ENCODE measurements around the gene CCL27.

Gene CCL27

DNA sequence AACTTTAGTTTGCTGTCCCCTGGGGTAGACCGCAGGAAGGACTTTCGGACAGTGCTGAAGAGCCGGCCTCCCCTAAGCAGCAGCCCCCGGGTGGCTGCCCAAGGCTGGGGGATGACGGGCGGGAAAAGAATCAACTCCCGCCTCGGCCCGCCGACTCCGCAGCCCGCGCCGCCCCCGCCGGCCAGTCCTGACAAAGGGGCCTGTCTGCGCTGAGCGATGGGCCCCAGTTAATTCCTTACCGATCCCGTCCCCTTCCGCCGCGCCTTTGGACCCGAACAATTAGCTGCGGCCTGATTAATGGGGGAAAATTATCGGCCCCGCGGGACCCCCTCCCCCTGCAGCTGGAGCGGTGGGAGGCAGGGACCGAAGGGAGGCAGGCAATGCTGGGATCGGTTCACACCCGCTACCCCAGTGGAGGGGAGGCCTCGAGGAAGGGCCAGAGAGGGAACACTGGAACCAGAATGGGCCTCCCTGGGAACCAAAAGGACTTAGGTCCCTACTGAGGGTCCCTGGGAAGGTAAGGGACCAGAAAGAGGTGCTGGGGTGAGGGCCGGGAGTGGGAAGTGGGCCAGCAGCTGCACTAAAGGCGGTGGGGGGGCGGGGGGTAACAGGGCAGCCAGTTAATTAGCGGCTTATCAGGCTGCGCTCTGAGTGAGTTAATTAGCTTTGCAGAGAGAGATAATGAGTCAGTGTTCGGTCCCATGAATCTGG, 37.8 kb downstream of the CCL27 start:
- DNase-seq, result no peak

DNA sequence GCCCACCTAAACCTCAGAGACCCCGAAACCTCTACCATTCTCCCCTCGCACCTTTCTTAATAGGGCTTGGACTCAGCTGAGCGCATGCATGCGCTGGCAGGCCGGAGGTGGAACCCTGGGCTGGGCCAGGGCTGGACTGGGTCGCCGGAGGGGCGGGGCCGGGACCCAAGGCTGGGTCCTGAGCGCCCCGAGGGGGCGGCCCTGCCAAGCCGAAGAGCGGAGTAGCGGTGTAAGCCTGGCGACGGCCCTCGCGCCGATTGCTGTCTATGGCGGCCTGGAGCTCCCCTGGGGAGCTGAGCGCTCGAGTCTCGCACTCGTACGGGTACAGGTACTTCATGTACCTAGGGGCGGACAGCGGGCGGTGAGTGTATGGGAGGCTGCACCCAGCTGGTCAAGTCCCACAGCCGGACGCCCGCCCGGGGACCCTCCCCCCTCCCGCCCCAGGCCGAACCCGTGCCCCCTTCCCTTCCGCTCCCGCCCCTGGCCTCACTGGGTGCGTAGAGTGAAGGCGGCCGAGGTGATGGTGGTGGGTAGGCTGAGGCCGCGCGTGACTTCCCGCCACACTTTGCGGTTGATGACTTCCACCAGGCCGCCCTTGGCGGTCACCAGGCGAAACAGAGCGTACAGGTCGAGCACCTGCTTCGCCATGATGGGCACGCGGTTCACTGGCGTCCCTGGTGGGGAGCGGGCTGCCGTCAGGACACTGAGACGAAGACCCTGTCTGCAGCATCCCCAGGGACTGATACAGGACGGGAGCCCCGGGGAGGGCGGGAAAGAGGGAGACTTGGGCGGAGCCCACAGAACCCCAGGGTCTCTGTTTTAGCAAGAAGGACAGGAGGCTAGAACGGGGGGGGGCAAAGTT, 38.9 kb downstream of the CCL27 start:
- DNase-seq, result no peak

DNA sequence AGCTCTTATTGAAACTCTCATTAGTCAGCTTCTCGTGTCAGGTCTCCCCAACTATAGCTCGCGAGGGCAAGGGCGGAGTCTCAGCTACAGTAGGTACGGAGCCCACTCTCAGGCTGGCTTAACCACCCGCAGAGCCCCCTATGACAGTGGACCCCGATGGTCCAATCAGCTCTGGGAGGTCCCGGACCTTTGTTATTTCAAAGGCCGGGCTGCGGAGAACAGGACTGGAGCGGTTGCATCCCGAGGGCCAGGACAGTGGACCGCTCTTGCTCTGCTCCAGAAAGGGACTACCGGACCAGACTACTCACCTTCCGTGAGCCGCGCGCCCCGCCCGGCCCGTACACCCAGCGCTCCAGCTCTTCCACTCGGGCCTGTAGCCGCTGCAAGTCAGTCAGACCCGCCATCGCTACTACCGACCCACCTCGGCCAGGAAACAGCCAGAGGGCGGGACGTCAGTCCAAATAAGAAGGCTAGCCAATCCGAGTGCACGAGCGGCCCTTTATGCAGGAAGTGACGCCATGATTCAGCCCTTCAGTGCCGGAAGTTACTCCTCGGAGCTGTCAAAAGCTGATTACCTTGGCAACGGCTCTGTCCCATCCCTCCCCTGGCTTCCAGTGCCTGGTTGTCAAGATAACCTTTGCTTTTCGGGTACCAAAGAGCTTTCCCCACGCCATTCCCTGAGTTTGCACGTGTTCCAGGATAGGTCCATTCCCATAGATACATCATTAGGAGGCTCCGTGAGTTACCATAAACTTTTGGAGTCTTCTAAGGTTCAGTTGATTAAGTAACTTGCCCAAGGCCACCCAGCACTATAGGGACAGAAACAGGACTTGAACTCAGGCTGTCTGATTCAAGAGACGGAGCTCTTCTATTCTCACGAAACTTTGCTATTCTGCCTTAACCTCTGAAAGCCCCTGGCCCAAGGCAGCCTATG, 42.1 kb downstream of the CCL27 start, which contains the start of gene DCTN3:
Gene DCTN3, minus strand, starts transcription at position 435 of the 934 bp plus-strand sequence. Its CDS starts 31 bp downstream, at position 404.
- peak; percentile 76 for DNase-seq

DNA sequence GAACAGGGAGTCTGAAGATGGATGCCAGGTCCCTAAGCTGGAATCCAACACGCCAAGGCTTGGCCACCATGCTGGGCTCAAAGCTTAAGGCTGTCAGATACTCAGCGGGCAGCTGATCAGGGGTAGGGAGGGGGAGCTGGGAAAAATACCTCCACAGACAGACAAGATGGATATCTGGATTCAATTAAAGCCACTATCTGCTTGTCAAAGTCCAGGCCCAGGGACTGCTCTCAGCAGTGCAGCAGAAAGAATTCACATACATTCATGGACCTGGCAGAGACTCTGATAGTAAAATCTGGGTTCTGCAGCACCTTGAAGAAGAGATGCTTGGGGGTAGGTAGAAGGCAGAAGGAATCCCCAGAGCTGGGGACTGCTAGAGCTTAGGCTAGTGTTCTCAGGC, 47.3 kb downstream of the CCL27 start:
- no peak for DNase-seq

DNA sequence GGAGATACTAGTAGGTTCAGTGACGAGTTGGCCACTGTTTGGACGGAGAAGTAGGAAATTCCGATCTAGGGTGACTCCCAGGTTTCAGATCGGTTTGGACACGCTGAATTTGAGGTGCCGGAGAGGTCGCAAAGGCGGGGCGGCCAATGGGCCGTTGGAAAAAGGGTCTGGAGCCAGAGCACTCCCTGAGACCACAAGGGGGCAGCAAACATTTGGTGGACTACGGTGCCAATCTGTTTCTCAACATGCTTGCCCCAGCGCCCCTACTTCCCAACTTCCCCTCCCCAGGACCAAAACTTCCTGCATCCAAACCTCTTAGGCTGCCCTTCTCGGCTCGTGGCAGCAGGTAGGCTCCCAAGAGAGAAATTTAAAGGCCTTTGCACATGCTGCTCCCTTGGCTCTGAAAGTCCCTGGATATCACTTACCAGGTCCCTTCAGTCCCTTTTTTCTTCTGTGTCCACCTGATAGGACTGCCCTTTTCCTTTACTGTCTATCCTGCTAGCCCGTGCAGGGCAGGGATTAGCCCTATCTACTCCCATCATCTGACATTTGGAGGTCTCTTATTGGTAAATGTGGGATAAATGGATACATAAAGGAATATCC, 49.6 kb downstream of the CCL27 start:
- peak; percentile 59 for DNase-seq

Data from DMS153 (cell line).